ENCODE measurements around the gene CSDE1. TPM values are rescaled to one million over a fixed set of nuclear protein-coding genes. Genes with fewer than 3 reads are reported as not detected.

CSDE1 gene
- total and polyA plus RNA-seq, 11 donors = 177 to 1,317 (median 871) TPM

DNA sequence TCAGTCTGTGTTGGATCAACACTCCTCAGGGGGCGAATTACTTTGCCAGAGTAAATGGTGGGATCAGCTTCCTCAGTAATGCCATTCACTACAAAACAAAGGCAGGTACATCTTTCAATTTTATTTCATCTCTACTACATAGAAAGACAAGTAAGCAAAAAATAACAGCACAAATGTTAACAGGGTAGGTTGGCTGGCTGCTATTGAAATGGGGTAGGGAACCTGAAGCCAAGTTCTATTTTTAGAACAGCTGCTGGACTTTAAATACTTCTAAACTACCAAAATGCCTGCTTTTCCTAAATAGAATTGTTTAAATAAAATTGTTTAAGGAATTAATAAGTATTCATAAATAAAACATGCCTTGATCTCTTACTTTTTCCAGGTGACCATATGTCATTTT lies 33.9 kb downstream of the CSDE1 start:
- Histone ChIP-seq H3K36me3 (peaks cover 0 to 100% (median 99%) of the 10 kb centered on the region in 9 donors), H3K27ac (peak overlapping the region in 2 of 12 donors; percentile 1 to 7), H3K4me3 (no peak overlapping the region), H3K27me3 (no peaks in the 10 kb centered on the region), H3K9me3 (no peaks in the 10 kb centered on the region), H3K4me1 (peaks cover 0 to 20% (median 7%) of the 10 kb centered on the region in 12 donors)
- 67 to 76% (median 73%) methylated on average over 1 of the region's 1 CpG for WGBS, 4 donors
- TF ChIP-seq POLR2A (IDR thresholded peaks at IDR 0.05) = no peak
- TF ChIP-seq CTCF (IDR thresholded peaks at IDR 0.05) = no peak
- peak in 3 of 4 donors; percentile 45 to 63 (median 46) for ATAC-seq
- intact Hi-C loops (cut with DNase I) = no loop called here
- no peak for DNase-seq

- no peak overlapping the region for H3K4me3 ChIP-seq
- TF ChIP-seq POLR2A (IDR thresholded peaks at IDR 0.05) (no peak), CTCF (IDR thresholded peaks at IDR 0.05) (no peak)
- peaks cover 0 to 100% (median 99%) of the 10 kb centered on the region in 9 donors for H3K36me3 ChIP-seq
- peaks cover 0 to 19% (median 7%) of the 10 kb centered on the region in 12 donors for H3K4me1 ChIP-seq
- H3K27ac ChIP-seq = peak overlapping the region in 2 of 12 donors; percentile 1 to 7
- DNase-seq (no peak), ATAC-seq (no peak)
- intact Hi-C loops (cut with DNase I) = no loop called here
- H3K9me3 ChIP-seq = no peaks in the 10 kb centered on the region
- WGBS, 4 donors = 0 to 13% (median 0%) methylated on average over 1 of the region's 1 CpG
- no peaks in the 10 kb centered on the region for H3K27me3 ChIP-seq
These were observed 34.3 kb downstream of the CSDE1 start for GRCh38 chr1:114723457-114723856.

DNA sequence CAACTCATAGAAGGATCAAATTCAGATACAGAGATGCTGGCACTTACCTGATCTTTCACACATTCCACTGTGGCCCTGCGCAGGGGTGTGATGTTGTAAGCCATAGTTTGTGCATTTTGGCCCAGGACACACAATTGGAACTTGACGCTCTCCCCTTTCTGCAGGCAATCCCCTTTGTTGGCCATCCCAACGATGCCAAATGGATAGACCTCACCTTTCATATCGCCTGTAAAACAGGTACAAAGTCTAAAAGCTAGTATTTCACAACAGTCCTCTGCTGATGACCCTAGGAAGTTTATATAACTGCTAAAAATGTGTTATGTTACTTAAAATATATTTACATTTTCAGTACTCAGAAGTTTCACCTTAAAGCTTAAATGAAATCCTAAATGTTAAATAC lies 37.3 kb downstream of the CSDE1 start:
- Histone ChIP-seq H3K4me3 (no peak overlapping the region), H3K36me3 (peaks cover 0 to 85% (median 82%) of the 10 kb centered on the region in 9 donors), H3K9me3 (no peaks in the 10 kb centered on the region), H3K4me1 (peaks cover 0 to 28% (median 15%) of the 10 kb centered on the region in 12 donors), H3K27me3 (no peaks in the 10 kb centered on the region), H3K27ac (no peak overlapping the region)
- no peak for TF ChIP-seq POLR2A (IDR thresholded peaks at IDR 0.05)
- TF ChIP-seq CTCF (IDR thresholded peaks at IDR 0.05) = no peak
- WGBS, 4 donors = 90 to 97% (median 92%) methylated on average over 4 of the region's 4 CpGs
- ATAC-seq (no peak), DNase-seq (no peak)
- intact Hi-C loops (cut with DNase I) = no loop called here

DNA sequence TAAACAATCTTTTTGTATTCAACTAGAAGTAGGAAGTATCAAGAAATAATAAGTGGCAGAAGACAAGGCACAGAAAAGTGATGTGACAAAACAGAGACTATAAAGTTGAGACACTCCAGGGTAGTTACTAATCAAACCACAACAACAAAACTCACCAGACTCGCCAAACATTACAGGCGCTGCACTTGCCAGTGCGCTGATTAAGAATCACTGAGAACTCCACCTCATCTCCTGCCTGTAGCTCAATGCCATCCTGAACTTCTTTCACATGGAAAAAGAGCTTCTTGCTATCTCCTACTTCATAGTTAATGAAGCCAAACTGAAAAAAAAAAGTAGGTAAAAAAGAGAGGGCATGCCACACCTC lies 38.4 kb downstream of the CSDE1 start:
- Histone ChIP-seq H3K27ac (no peak overlapping the region), H3K27me3 (no peaks in the 10 kb centered on the region), H3K4me1 (peaks cover 0 to 35% (median 21%) of the 10 kb centered on the region in 12 donors), H3K4me3 (no peak overlapping the region), H3K36me3 (peaks cover 0 to 82% (median 72%) of the 10 kb centered on the region in 9 donors), H3K9me3 (no peaks in the 10 kb centered on the region)
- WGBS, 4 donors = 80 to 86% (median 85%) methylated on average over 3 of the region's 3 CpGs
- DNase-seq (no peak), ATAC-seq (no peak)
- TF ChIP-seq POLR2A (IDR thresholded peaks at IDR 0.05) (no peak), CTCF (IDR thresholded peaks at IDR 0.05) (no peak)
- intact Hi-C loops (cut with DNase I) = loop anchor here in 5 of 10 donors (5.0 to 10.0 kb wide), 6 partner anchors 33 to 372 kb away; partner anchors contain the start of genes BCAS2 (in 3 of the 5) and CSDE1 (in 2 of the 5)

All from heart left ventricle (tissue), 16 donors.